HG03066 (cell line): Measurements from ENCODE around the gene C1orf141.
"Not testable (repeated sequence)": the region's sequence is repeated elsewhere in the genome, so short reads cannot be mapped to it uniquely, and the experiment has no call there.

Experiments used
- ATAC-seq: cut with Tn5 transposase; IDR thresholded peaks from one replicate; pipeline ENCODE4 v1.9.1; 2021; ENCODE audit warnings: low read depth; ENCODE audit not compliant: unreplicated experiment

C1orf141 gene

GRCh38 chr1:67144696-67145095 is 9.9 kb upstream of the C1orf141 start:
- no peak for ATAC-seq

- ATAC-seq: no peak
Observed at GRCh38 chr1:67143966-67144365, 9.2 kb upstream of the C1orf141 start.

GRCh38 chr1:67142931-67143330 is 8.2 kb upstream of the C1orf141 start:
- no peak for ATAC-seq

- ATAC-seq: not testable (repeated sequence)
Observed at GRCh38 chr1:67141832-67142231, 7.1 kb upstream of the C1orf141 start.

GRCh38 chr1:67140460-67140859 is 5.7 kb upstream of the C1orf141 start:
- ATAC-seq: no peak

GRCh38 chr1:67138813-67139499 is 4.2 kb upstream of the C1orf141 start:
- ATAC-seq: no peak

GRCh38 chr1:67137307-67137753 is 2.6 kb upstream of the C1orf141 start:
- no peak for ATAC-seq

- no peak for ATAC-seq
Observed at GRCh38 chr1:67135354-67135753, 584 bp upstream of the C1orf141 start.

- no peak for ATAC-seq
Observed at GRCh38 chr1:67133177-67133576, 1.6 kb downstream of the C1orf141 start.

GRCh38 chr1:67130673-67131072 is 4.1 kb downstream of the C1orf141 start:
- no peak for ATAC-seq

GRCh38 chr1:67126974-67127373 is 7.8 kb downstream of the C1orf141 start:
- ATAC-seq: no peak

- no peak for ATAC-seq
Observed at GRCh38 chr1:67126111-67126746, 8.5 kb downstream of the C1orf141 start.

GRCh38 chr1:67124455-67124854 is 10.3 kb downstream of the C1orf141 start:
- ATAC-seq: no peak

GRCh38 chr1:67120855-67121619 is 13.7 kb downstream of the C1orf141 start:
- no peak for ATAC-seq

GRCh38 chr1:67118646-67119045 is 16.1 kb downstream of the C1orf141 start:
- ATAC-seq: no peak

GRCh38 chr1:67118191-67118590 is 16.6 kb downstream of the C1orf141 start:
- no peak for ATAC-seq

GRCh38 chr1:67114162-67114561 is 20.6 kb downstream of the C1orf141 start:
- ATAC-seq: no peak

- peak; percentile 38 for ATAC-seq
Observed at GRCh38 chr1:67110352-67110751, 24.4 kb downstream of the C1orf141 start.

GRCh38 chr1:67105508-67105907 is 29.3 kb downstream of the C1orf141 start:
- no peak for ATAC-seq

- no peak for ATAC-seq
Observed at GRCh38 chr1:67103548-67103947, 31.2 kb downstream of the C1orf141 start.

GRCh38 chr1:67100833-67101232 is 33.9 kb downstream of the C1orf141 start:
- ATAC-seq: no peak

GRCh38 chr1:67097305-67097704 is 37.5 kb downstream of the C1orf141 start:
- ATAC-seq: no peak
